Measurements from ENCODE around the gene ASIC4. TPM values are rescaled to one million over a fixed set of nuclear protein-coding genes. Genes with fewer than 3 reads are reported as not detected.

ASIC4 gene
- total RNA-seq, 4 donors from 2014 or later: not detected

DNA sequence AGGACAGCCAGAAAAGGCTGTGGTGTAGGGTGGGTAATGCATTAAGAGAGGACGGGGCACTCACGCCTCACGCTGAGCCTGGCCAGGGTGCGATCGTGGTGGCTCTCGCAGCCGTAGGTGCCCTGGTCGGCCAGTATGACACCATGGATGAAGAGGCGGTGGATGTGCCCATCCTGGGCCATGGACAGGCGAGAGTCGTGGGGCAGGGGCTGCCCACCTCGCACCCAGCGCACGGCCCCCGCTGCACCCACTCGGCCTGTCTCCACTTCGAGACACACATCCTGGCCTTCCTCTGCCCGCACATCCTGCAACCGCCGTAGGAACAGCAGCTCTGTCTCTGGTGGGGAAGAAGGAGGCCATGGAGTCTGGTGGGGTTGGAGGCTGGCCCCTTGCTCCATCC, 41.7 kb downstream of the ASIC4 start:
- Histone ChIP-seq H3K4me3 (no peak overlapping the region), H3K27ac (replicated peaks in 1 of 4) (no peak overlapping the region), H3K4me1 (peaks cover 21 to 45% (median 40%) of the 10 kb centered on the region in 4 donors), H3K9me3 (no peaks in the 10 kb centered on the region), H3K27me3 (peaks cover 0 to 9% (median 0%) of the 10 kb centered on the region in 4 donors), H3K36me3 (peaks cover 4 to 48% (median 26%) of the 10 kb centered on the region in 4 donors)
- DNase-seq (ENCODE audit: extremely low spot score): no peak
- intact Hi-C loops (cut with DNase I): no loop called here
- no peak for TF ChIP-seq POLR2A (IDR thresholded peaks at IDR 0.05; ENCODE audit: low read depth)
- TF ChIP-seq CTCF (IDR thresholded peaks at IDR 0.05): no peak
- TF ChIP-seq EP300 (IDR thresholded peaks at IDR 0.05): no peak
- no peak for TF ChIP-seq POLR2AphosphoS5 (IDR thresholded peaks at IDR 0.05)
- WGBS: 92% methylated on average over 15 of the region's 20 CpGs

DNA sequence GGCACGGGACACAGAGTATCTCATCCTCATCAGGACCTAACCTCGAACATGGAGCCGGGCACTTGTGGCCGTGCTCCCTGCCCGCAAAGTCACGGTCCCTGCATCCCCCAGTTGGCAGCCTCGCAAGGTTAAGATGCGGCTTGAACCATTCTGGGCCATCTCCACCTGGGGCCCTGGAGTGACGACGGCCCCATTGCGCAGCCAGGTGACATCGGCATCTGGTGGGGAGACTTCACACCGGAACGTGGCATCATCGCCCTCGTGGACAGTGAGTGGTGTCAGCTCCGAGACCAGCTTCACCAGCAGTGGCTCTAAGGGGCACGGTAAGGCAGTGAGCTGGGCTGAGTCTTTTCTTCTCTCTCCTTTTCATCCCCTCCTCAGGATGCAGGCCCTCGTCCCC, 42.1 kb downstream of the ASIC4 start:
- no peak for DNase-seq (ENCODE audit: extremely low spot score)
- no peaks in the 10 kb centered on the region for H3K9me3 ChIP-seq
- TF ChIP-seq POLR2AphosphoS5 (IDR thresholded peaks at IDR 0.05): no peak
- peaks cover 19 to 41% (median 35%) of the 10 kb centered on the region in 4 donors for H3K4me1 ChIP-seq
- H3K36me3 ChIP-seq: peaks cover 4 to 49% (median 27%) of the 10 kb centered on the region in 4 donors
- intact Hi-C loops (cut with DNase I): no loop called here
- H3K27me3 ChIP-seq: peaks cover 0 to 9% (median 0%) of the 10 kb centered on the region in 4 donors
- H3K27ac ChIP-seq (replicated peaks in 1 of 4): no peak overlapping the region
- WGBS: 92% methylated on average over 13 of the region's 19 CpGs
- no peak overlapping the region for H3K4me3 ChIP-seq

DNA sequence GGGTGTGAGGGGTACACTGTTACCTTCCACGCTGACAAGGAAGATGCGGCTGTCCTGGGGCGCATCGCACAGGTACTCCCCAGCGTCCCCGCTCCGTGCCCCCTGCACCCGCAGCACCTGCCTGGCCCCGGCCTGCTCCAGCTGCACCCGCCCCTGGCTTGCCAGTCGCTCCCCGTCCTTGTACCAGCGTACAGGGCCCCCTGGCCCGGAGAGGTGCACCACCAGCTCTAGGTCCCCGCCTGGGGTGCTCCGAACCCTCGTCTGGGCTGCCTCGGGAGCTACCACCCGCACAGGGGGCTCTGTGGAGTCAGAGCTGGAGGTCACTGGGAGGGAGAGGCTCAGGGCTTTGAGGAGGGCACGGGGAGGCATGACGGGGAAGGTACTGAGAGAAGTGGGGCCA, 43.0 kb downstream of the ASIC4 start:
- Histone ChIP-seq H3K9me3 (no peaks in the 10 kb centered on the region), H3K4me1 (peaks cover 12 to 32% (median 26%) of the 10 kb centered on the region in 4 donors), H3K36me3 (peaks cover 4 to 58% (median 37%) of the 10 kb centered on the region in 4 donors), H3K27ac (replicated peaks in 1 of 4) (no peak overlapping the region), H3K27me3 (peaks cover 0 to 5% (median 0%) of the 10 kb centered on the region in 4 donors), H3K4me3 (no peak overlapping the region)
- WGBS: 87% methylated on average over 13 of the region's 21 CpGs
- intact Hi-C loops (cut with DNase I): no loop called here
- TF ChIP-seq POLR2AphosphoS5 (IDR thresholded peaks at IDR 0.05) (no peak), EP300 (IDR thresholded peaks at IDR 0.05) (no peak), CTCF (IDR thresholded peaks at IDR 0.05) (no peak)
- no peak for DNase-seq (ENCODE audit: extremely low spot score)

DNA sequence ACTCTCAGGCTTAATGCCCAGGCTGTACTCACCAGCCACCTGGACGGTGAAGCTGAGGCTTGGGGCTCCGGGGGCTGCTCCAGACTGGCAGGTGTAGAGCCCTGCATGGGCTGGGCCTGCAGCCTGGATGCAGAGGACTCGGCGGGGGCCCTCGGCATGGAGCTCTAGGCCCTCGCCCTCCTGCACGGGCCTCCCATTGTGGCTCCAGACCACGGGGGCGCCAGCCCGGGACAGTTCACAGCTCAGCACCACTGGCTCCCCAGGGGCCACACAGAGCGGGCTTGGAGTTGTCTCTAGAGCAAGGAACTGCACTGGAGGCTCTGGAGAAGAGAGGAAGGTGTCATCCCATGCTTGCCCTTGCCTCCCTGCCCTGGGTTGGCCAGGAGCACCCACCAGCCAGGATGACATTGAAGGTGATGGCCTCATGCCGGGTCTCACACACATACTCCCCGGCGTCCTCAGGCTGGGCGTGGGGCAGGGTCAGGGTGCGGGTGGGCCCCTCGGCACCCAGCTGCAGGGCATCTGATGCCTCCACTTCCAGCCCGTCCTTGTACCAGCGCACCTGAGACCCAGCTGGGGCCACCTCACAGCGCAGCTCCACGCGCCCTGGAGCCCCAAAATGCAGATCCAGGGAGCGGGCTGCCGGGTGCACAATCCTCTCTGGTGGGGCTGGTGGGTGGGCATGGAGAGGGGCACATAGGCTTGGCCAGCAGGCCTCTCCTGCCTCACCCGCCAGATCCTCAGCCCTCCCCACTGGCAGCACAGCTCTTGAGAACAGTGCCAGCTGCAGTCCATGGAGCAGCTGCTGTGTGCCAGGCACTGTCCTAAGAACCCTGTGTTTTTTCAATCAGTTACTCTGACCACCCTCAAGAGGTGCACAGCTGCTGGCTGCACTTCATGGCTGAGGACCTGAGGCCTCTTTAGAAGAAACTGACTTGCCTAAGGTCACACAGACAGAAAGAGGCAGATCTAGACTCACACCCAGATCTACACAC, 43.8 kb downstream of the ASIC4 start:
- 95% methylated on average over 12 of the region's 25 CpGs for WGBS
- Histone ChIP-seq H3K9me3 (no peaks in the 10 kb centered on the region), H3K4me3 (no peak overlapping the region), H3K27ac (replicated peaks in 1 of 4) (no peak overlapping the region), H3K36me3 (peaks cover 4 to 66% (median 44%) of the 10 kb centered on the region in 4 donors), H3K27me3 (peaks cover 0 to 5% (median 0%) of the 10 kb centered on the region in 4 donors), H3K4me1 (peaks cover 6 to 24% (median 20%) of the 10 kb centered on the region in 4 donors)
- DNase-seq (ENCODE audit: extremely low spot score): no peak
- TF ChIP-seq POLR2A (IDR thresholded peaks at IDR 0.05; ENCODE audit: low read depth): no peak
- no peak for TF ChIP-seq POLR2AphosphoS5 (IDR thresholded peaks at IDR 0.05)
- no peak for TF ChIP-seq CTCF (IDR thresholded peaks at IDR 0.05)
- TF ChIP-seq EP300 (IDR thresholded peaks at IDR 0.05): no peak
- intact Hi-C loops (cut with DNase I): no loop called here

DNA sequence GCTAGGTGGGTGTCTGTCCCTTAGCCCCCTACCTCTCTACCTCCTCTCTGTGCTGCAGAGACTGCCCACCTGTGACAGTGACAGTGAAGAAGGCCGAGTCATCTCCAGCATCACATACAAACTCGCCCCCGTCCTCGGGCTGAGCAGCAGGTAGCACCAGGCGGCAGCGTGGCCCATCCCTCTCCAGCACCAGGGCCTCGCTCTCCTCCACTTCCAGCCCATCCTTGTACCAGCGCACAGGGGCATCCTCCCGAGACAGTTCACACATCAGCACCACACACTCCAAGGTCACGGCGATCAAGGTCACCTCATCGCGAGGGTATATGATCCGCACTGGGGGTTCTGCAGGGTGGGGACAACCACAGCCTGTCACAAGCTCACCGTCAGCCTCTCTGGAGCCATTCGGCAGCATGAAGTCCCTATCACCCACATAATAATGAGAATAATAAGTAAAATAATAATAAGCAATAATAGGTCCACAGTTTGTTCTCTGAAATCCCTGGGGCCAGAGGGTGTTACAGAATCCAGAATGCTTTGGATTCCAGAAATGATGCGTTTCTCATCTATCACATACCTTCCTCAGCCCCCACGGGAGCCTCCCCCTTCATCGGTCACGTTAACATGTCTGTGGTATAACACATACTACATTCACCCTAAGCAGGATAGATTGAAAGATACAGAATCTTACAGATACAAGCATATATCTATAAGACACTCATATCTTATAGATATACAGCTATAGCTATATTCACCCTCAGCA, 45.1 kb downstream of the ASIC4 start:
- Histone ChIP-seq H3K9me3 (no peaks in the 10 kb centered on the region), H3K27ac (replicated peaks in 1 of 4) (no peak overlapping the region), H3K4me1 (peaks cover 3 to 18% (median 16%) of the 10 kb centered on the region in 4 donors), H3K4me3 (no peak overlapping the region), H3K27me3 (no peaks in the 10 kb centered on the region), H3K36me3 (peaks cover 4 to 77% (median 56%) of the 10 kb centered on the region in 4 donors)
- TF ChIP-seq CTCF (IDR thresholded peaks at IDR 0.05) (no peak), POLR2A (IDR thresholded peaks at IDR 0.05; ENCODE audit: low read depth) (no peak), EP300 (IDR thresholded peaks at IDR 0.05) (no peak), POLR2AphosphoS5 (IDR thresholded peaks at IDR 0.05) (no peak)
- intact Hi-C loops (cut with DNase I): no loop called here
- DNase-seq (ENCODE audit: extremely low spot score): no peak
- WGBS: 91% methylated on average over 20 of the region's 20 CpGs

Measured in esophagus muscularis mucosa (tissue), 4 donors.